Measurements from ENCODE around the gene ADCK1.

DNA sequence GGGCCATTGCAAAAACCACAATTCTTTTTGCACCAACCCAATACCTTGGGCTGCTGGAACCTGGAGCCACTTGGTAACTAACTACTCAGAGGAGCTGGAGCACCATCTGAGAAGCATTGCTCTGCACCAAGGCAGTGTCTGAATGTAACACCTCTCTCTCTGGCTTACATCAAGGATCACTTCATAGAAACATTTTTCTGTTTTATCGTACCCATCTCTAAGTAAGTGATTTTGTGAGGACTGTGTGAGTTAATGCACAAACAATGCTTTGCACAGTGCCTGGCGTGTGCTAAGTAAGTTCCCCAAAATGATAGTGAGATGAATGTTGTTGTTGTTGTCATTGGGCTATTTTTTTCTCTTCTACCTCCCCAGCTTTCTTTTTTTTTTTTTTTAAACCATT is 111.4 kb downstream of the ADCK1 start:
- TF ChIP-seq GATA2 (IDR thresholded peaks at IDR 0.05; ENCODE audit: low read depth, low read length), result no peak
- no peak for TF ChIP-seq GATA3 (IDR thresholded peaks at IDR 0.05; ENCODE audit: low read depth, low read length)
